ENCODE data around the gene CBS. TPM values are rescaled to one million over a fixed set of nuclear protein-coding genes. Genes with fewer than 3 reads are reported as not detected.
"Not testable (repeated sequence)": the region's sequence is repeated elsewhere in the genome, so short reads cannot be mapped to it uniquely, and the experiment has no call there.

The CBS gene
- total and polyA plus RNA-seq, 3 experiments from 2014 or later, result 3.7 to 5.5 TPM; not detected in 1

- H3K27me3 Mint-ChIP-seq; DNase-seq; H3K4me1 ChIP-seq (ENCODE audit: insufficient read depth, low read length); CTCF ChIA-PET; H3K9me3 Mint-ChIP-seq; POLR2A ChIA-PET; H3K4me3 Mint-ChIP-seq; H3K27me3 ChIP-seq (ENCODE audit: insufficient read depth, low read length, poor library complexity, severe bottlenecking); H3K9me3 ChIP-seq (ENCODE audit: low read length); H3K4me3 ChIP-seq (ENCODE audit: low read length); H3K36me3 Mint-ChIP-seq; H3K36me3 ChIP-seq (ENCODE audit: insufficient read depth, low read length); H3K27ac ChIP-seq (ENCODE audit: low read depth, low read length); H3K27ac Mint-ChIP-seq; H3K4me1 Mint-ChIP-seq: not testable (repeated sequence)
Measured at GRCh38 chr21:43076023-43076637, 495 bp upstream of the CBS start.

- H3K9me3 ChIP-seq (ENCODE audit: low read length); H3K9me3 Mint-ChIP-seq; H3K27me3 Mint-ChIP-seq; H3K4me3 Mint-ChIP-seq; H3K36me3 Mint-ChIP-seq; POLR2A ChIA-PET; H3K27me3 ChIP-seq (ENCODE audit: insufficient read depth, low read length, poor library complexity, severe bottlenecking); CTCF ChIA-PET; H3K4me1 ChIP-seq (ENCODE audit: insufficient read depth, low read length); DNase-seq; H3K27ac ChIP-seq (ENCODE audit: low read depth, low read length); H3K4me1 Mint-ChIP-seq; H3K36me3 ChIP-seq (ENCODE audit: insufficient read depth, low read length); H3K27ac Mint-ChIP-seq; H3K4me3 ChIP-seq (ENCODE audit: low read length): not testable (repeated sequence)
Measured at GRCh38 chr21:43074401-43075169, 1.1 kb downstream of the CBS start.

GRCh38 chr21:43072742-43073141 is 2.9 kb downstream of the CBS start:
- H3K36me3 Mint-ChIP-seq, CTCF ChIA-PET: not testable (repeated sequence)

GRCh38 chr21:43069682-43070081 is 6.0 kb downstream of the CBS start:
- POLR2A ChIA-PET; H3K9me3 Mint-ChIP-seq; CTCF ChIA-PET; H3K36me3 ChIP-seq (ENCODE audit: insufficient read depth, low read length); H3K27me3 ChIP-seq (ENCODE audit: insufficient read depth, low read length, poor library complexity, severe bottlenecking); H3K27ac ChIP-seq (ENCODE audit: low read depth, low read length); DNase-seq; H3K4me3 Mint-ChIP-seq; H3K4me1 ChIP-seq (ENCODE audit: insufficient read depth, low read length); H3K36me3 Mint-ChIP-seq; H3K4me1 Mint-ChIP-seq; H3K27ac Mint-ChIP-seq; H3K9me3 ChIP-seq (ENCODE audit: low read length); H3K27me3 Mint-ChIP-seq; H3K4me3 ChIP-seq (ENCODE audit: low read length): not testable (repeated sequence)

More at GRCh38 chr21:43072742-43073141, 2.9 kb downstream of the CBS start:
- DNase-seq; H3K4me3 Mint-ChIP-seq; H3K4me1 ChIP-seq (ENCODE audit: insufficient read depth, low read length); H3K9me3 ChIP-seq (ENCODE audit: low read length); H3K27ac ChIP-seq (ENCODE audit: low read depth, low read length); POLR2A ChIA-PET; H3K27ac Mint-ChIP-seq; H3K27me3 Mint-ChIP-seq; H3K36me3 ChIP-seq (ENCODE audit: insufficient read depth, low read length); H3K27me3 ChIP-seq (ENCODE audit: insufficient read depth, low read length, poor library complexity, severe bottlenecking); H3K9me3 Mint-ChIP-seq; H3K4me3 ChIP-seq (ENCODE audit: low read length); H3K4me1 Mint-ChIP-seq: not testable (repeated sequence)

- H3K4me3 ChIP-seq (ENCODE audit: low read length); H3K4me1 Mint-ChIP-seq; H3K36me3 ChIP-seq (ENCODE audit: insufficient read depth, low read length); H3K9me3 Mint-ChIP-seq; H3K27me3 Mint-ChIP-seq; H3K4me3 Mint-ChIP-seq; CTCF ChIA-PET; H3K4me1 ChIP-seq (ENCODE audit: insufficient read depth, low read length); H3K36me3 Mint-ChIP-seq; H3K27ac ChIP-seq (ENCODE audit: low read depth, low read length); H3K27me3 ChIP-seq (ENCODE audit: insufficient read depth, low read length, poor library complexity, severe bottlenecking); DNase-seq; POLR2A ChIA-PET; H3K27ac Mint-ChIP-seq; H3K9me3 ChIP-seq (ENCODE audit: low read length): not testable (repeated sequence)
Measured at GRCh38 chr21:43068065-43068464, 7.6 kb downstream of the CBS start.

- POLR2A ChIA-PET, H3K36me3 Mint-ChIP-seq, H3K4me3 Mint-ChIP-seq: not testable (repeated sequence)
Measured at GRCh38 chr21:43066690-43067089, 8.9 kb downstream of the CBS start.

GRCh38 chr21:43065991-43066390 is 9.6 kb downstream of the CBS start:
- not testable (repeated sequence) for H3K4me1 Mint-ChIP-seq, H3K27ac Mint-ChIP-seq, H3K36me3 Mint-ChIP-seq

More at GRCh38 chr21:43066690-43067089, 8.9 kb downstream of the CBS start:
- H3K27me3 ChIP-seq (ENCODE audit: insufficient read depth, low read length, poor library complexity, severe bottlenecking); H3K36me3 ChIP-seq (ENCODE audit: insufficient read depth, low read length); H3K4me1 Mint-ChIP-seq; H3K27ac ChIP-seq (ENCODE audit: low read depth, low read length); H3K27me3 Mint-ChIP-seq; H3K4me1 ChIP-seq (ENCODE audit: insufficient read depth, low read length); DNase-seq; H3K9me3 Mint-ChIP-seq; H3K27ac Mint-ChIP-seq; H3K9me3 ChIP-seq (ENCODE audit: low read length); CTCF ChIA-PET; H3K4me3 ChIP-seq (ENCODE audit: low read length): not testable (repeated sequence)

GRCh38 chr21:43064265-43064917 is 11.2 kb downstream of the CBS start:
- H3K27me3 Mint-ChIP-seq; H3K27ac Mint-ChIP-seq; H3K27me3 ChIP-seq (ENCODE audit: insufficient read depth, low read length, poor library complexity, severe bottlenecking); H3K4me1 ChIP-seq (ENCODE audit: insufficient read depth, low read length); H3K9me3 ChIP-seq (ENCODE audit: low read length); POLR2A ChIA-PET; H3K4me3 ChIP-seq (ENCODE audit: low read length); CTCF ChIA-PET; H3K36me3 Mint-ChIP-seq; H3K9me3 Mint-ChIP-seq; H3K36me3 ChIP-seq (ENCODE audit: insufficient read depth, low read length); H3K4me3 Mint-ChIP-seq; DNase-seq; H3K4me1 Mint-ChIP-seq; H3K27ac ChIP-seq (ENCODE audit: low read depth, low read length): not testable (repeated sequence)

More at GRCh38 chr21:43065991-43066390, 9.6 kb downstream of the CBS start:
- H3K27me3 Mint-ChIP-seq; H3K36me3 ChIP-seq (ENCODE audit: insufficient read depth, low read length); H3K27me3 ChIP-seq (ENCODE audit: insufficient read depth, low read length, poor library complexity, severe bottlenecking); H3K27ac ChIP-seq (ENCODE audit: low read depth, low read length); H3K9me3 ChIP-seq (ENCODE audit: low read length); H3K4me3 ChIP-seq (ENCODE audit: low read length); CTCF ChIA-PET; DNase-seq; H3K9me3 Mint-ChIP-seq; POLR2A ChIA-PET; H3K4me1 ChIP-seq (ENCODE audit: insufficient read depth, low read length); H3K4me3 Mint-ChIP-seq: not testable (repeated sequence)
